ENCODE data around the gene GABRG3. TPM values are rescaled to one million over a fixed set of nuclear protein-coding genes. Genes with fewer than 3 reads are reported as not detected.

The GABRG3 gene
- polyA plus RNA-seq, 2 of the 4 experiments (the other 2 are of a cell fraction), result 0.08 to 0.18 TPM

DNA sequence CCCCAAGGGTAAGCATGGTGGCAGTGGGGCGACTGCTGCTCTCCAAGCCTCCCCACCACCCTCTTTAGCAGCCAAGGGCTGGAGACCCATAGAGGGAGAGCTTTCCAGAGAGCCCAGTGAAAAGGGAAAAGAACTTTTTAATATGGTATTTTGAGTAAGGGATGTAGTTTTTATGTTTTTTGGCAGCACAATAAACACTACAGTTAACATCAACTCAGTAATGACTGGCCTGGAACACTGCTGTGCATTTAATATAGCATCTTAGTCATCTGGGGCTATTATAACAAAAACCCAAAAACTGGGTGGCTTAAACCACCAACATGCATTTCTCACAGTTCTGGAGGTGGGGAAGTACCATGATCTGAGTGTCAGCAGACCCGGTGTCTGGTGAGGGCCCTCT is 495.8 kb downstream of the GABRG3 start:
- WGBS (ENCODE audit: missing lambda C conversion rate), result 11% methylated on average over 2 of the region's 2 CpGs
- TF ChIP-seq ZC3H11A (IDR thresholded peaks at IDR 0.05), result no peak
- no peak for TF ChIP-seq JUNB (IDR thresholded peaks at IDR 0.05)
- TF ChIP-seq KDM1A (IDR thresholded peaks at IDR 0.05; ENCODE audit: low read depth), result no peak
- TF ChIP-seq HOXA7 (CRISPR knock-in tag; IDR thresholded peaks at IDR 0.05), result no peak
- TF ChIP-seq MAFK (IDR thresholded peaks at IDR 0.05; ENCODE audit: partially characterized antibody), result no peak
- no peak for TF ChIP-seq NPAS2 (CRISPR knock-in tag; IDR thresholded peaks at IDR 0.05; ENCODE audit: borderline replicate concordance)
- no peak for TF ChIP-seq USF2 (IDR thresholded peaks at IDR 0.05)
- TF ChIP-seq KDM5A (IDR thresholded peaks at IDR 0.05), result no peak
- no peak for TF ChIP-seq ZNF302 (CRISPR knock-in tag; IDR thresholded peaks at IDR 0.05)
- TF ChIP-seq FOSL2 (IDR thresholded peaks at IDR 0.05), result no peak
- no peak for TF ChIP-seq FOSL2 (CRISPR knock-in tag; IDR thresholded peaks at IDR 0.05)
- TF ChIP-seq TP53 (CRISPR knock-in tag; IDR thresholded peaks at IDR 0.05), result no peak
- no peak for TF ChIP-seq RNF2 (IDR thresholded peaks at IDR 0.05; ENCODE audit: borderline replicate concordance, low read depth)
- no peak for TF ChIP-seq EP300 (IDR thresholded peaks at IDR 0.05)
- no peak for TF ChIP-seq BCL3 (IDR thresholded peaks at IDR 0.05)
- H3K4me1 ChIP-seq, result no peaks in the 10 kb centered on the region
- POLR2A ChIA-PET, result no interaction called here
- FAIRE-seq (no peak), ATAC-seq (no peak), DNase-seq (ENCODE audit: low read depth in 1 of 2, low spot score in 1 of 2) (no peak)
- no peak overlapping the region for H3K4me3 ChIP-seq
- no peak overlapping the region for H3K27ac ChIP-seq
- CTCF ChIA-PET, result no interaction called here
- no peaks in the 10 kb centered on the region for H3K9me3 ChIP-seq
- no peak overlapping the region for H3K4me2 ChIP-seq

GRCh38 chr15:27468151-27468591 is 497.2 kb downstream of the GABRG3 start:
- H3K4me3 ChIP-seq, result no peak overlapping the region
- no peaks in the 10 kb centered on the region for H3K4me1 ChIP-seq
- FAIRE-seq, result no peak
- no peaks in the 10 kb centered on the region for H3K9me3 ChIP-seq
- DNase-seq (ENCODE audit: low read depth in 1 of 2, low spot score in 1 of 2), result no peak
- ATAC-seq, result no peak
- ChIA-PET CTCF (interaction anchor here (0.7 kb wide), 1 partner anchor 21 kb away, joined by 3 read pairs; no protein-coding TSS in a partner anchor), POLR2A (no interaction called here)
- WGBS (ENCODE audit: missing lambda C conversion rate), result 7% methylated on average over 3 of the region's 3 CpGs
- no peak for TF ChIP-seq USF2 (IDR thresholded peaks at IDR 0.05)
- H3K27ac ChIP-seq, result no peak overlapping the region
- H3K4me2 ChIP-seq, result no peak overlapping the region

DNA sequence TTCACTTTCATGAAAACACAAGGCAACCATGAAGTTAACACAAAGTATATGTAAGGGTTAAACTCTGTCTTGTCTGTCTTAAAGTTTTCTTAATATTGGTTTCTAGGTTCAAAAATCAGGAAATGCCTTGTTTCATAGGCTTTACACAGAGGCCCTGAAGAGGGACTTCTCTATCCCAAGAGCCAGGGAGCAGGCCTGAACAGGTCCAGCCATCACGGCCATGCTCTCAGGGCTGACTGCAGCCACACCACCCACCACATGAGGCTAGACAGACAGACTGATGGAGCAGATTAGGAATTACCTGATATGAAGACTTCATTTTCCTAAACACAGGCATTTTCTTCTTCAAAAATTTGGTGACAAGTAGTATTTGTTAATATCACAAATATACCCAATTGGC is 502.9 kb downstream of the GABRG3 start:
- ATAC-seq, result no peak
- H3K27ac ChIP-seq, result no peak overlapping the region

GRCh38 chr15:27475395-27475794 is 504.4 kb downstream of the GABRG3 start:
- WGBS (ENCODE audit: missing lambda C conversion rate), result 25% methylated on average over 4 of the region's 4 CpGs
- ATAC-seq (no peak), DNase-seq (ENCODE audit: low read depth in 1 of 2, low spot score in 1 of 2) (no peak), FAIRE-seq (no peak)
- no peaks in the 10 kb centered on the region for H3K9me3 ChIP-seq
- no peak overlapping the region for H3K27ac ChIP-seq
- CTCF ChIA-PET, result no interaction called here
- POLR2A ChIA-PET, result no interaction called here
- no peak for TF ChIP-seq HDAC2 (IDR thresholded peaks at IDR 0.05)
- TF ChIP-seq BCL3 (IDR thresholded peaks at IDR 0.05), result no peak
- TF ChIP-seq EHF (CRISPR knock-in tag; IDR thresholded peaks at IDR 0.05), result no peak
- TF ChIP-seq MAZ (IDR thresholded peaks at IDR 0.05; ENCODE audit: borderline replicate concordance, low read depth, low read length), result no peak
- no peak for TF ChIP-seq TP53 (CRISPR knock-in tag; IDR thresholded peaks at IDR 0.05)
- no peak for TF ChIP-seq NR3C1 (IDR thresholded peaks at IDR 0.05)
- TF ChIP-seq FOXS1 (CRISPR knock-in tag; IDR thresholded peaks at IDR 0.05), result no peak
- TF ChIP-seq FOSL2 (IDR thresholded peaks at IDR 0.05), result no peak
- TF ChIP-seq FOSL2 (CRISPR knock-in tag; IDR thresholded peaks at IDR 0.05), result no peak
- TF ChIP-seq HOXB13 (CRISPR knock-in tag; IDR thresholded peaks at IDR 0.05; ENCODE audit: low read depth), result no peak
- TF ChIP-seq CBX8 (IDR thresholded peaks at IDR 0.05), result no peak
- TF ChIP-seq HEYL (CRISPR knock-in tag; IDR thresholded peaks at IDR 0.05), result no peak
- TF ChIP-seq HOXB5 (CRISPR knock-in tag; IDR thresholded peaks at IDR 0.05), result no peak
- no peak for TF ChIP-seq CEBPB (IDR thresholded peaks at IDR 0.05)
- TF ChIP-seq NPAS2 (CRISPR knock-in tag; IDR thresholded peaks at IDR 0.05; ENCODE audit: borderline replicate concordance), result no peak
- H3K4me1 ChIP-seq, result no peaks in the 10 kb centered on the region
- H3K4me3 ChIP-seq, result no peak overlapping the region
- no peak overlapping the region for H3K4me2 ChIP-seq

More for the DNA sequence above, 502.9 kb downstream of the GABRG3 start:
- no peak overlapping the region for H3K4me3 ChIP-seq
- CTCF ChIA-PET, result no interaction called here
- 23% methylated on average over 1 of the region's 1 CpG for WGBS (ENCODE audit: missing lambda C conversion rate)
- no peaks in the 10 kb centered on the region for H3K4me1 ChIP-seq
- FAIRE-seq, result peak; percentile 36
- no peaks in the 10 kb centered on the region for H3K9me3 ChIP-seq
- POLR2A ChIA-PET, result no interaction called here
- no peak overlapping the region for H3K4me2 ChIP-seq
- DNase-seq (ENCODE audit: low read depth in 1 of 2, low spot score in 1 of 2), result no peak
- TF ChIP-seq NPAS2 (CRISPR knock-in tag; IDR thresholded peaks at IDR 0.05; ENCODE audit: borderline replicate concordance) (no peak), GATA3 (IDR thresholded peaks at IDR 0.05; ENCODE audit: borderline replicate concordance) (no peak), RAD21 (conservative IDR thresholded peaks at IDR 0.05 in 1 of 2, IDR thresholded peaks at IDR 0.05 in 1 of 2) (no peak), HOXB13 (CRISPR knock-in tag; IDR thresholded peaks at IDR 0.05; ENCODE audit: low read depth) (no peak), ZC3H11A (IDR thresholded peaks at IDR 0.05) (no peak), ESRRA (IDR thresholded peaks at IDR 0.05; ENCODE audit: borderline replicate concordance, low read length) (no peak), CHD4 (IDR thresholded peaks at IDR 0.05; ENCODE audit: borderline replicate concordance) (no peak)
